ENCODE data around the gene SNAP47. TPM values are rescaled to one million over a fixed set of nuclear protein-coding genes. Genes with fewer than 3 reads are reported as not detected.

Gene SNAP47
- polyA plus RNA-seq, 1 of the 3 experiments (the other 2 are of a cell fraction) = 45.6 TPM

DNA sequence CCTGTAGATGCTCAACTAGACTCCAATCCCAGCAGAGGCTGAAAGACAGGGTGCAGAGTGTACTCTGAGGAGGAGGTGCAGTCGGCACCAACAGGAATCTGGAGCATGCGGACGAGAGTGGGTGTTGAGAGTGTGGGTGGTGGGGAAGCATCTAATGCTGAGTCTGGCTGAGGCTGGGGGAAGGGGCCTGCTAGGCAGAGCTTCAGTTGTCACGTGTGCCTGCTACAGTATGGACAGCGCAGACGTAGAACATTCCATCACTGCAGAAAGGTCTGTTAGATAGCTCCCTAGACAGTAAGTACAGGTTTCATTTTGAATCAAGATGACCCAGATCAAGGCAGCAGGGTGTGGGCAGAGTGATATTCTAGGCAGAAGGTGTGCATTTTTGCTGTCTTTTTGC is 23.1 kb downstream of the SNAP47 start:
- Histone ChIP-seq H3K4me1 (ENCODE audit: control insufficient read depth in 1 of 2, insufficient read depth in 2 of 2, low read depth in 1 of 2, low read length in 1 of 2) (peaks cover 15 to 19% of the 10 kb centered on the region in 2 experiments), H3F3A (replicated peaks; ENCODE audit: insufficient read depth) (peaks cover 10% of the 10 kb centered on the region), H3K9me3 (no peaks in the 10 kb centered on the region), H3K27me3 (ENCODE audit: insufficient read depth) (no peaks in the 10 kb centered on the region), H3K4me3 (ENCODE audit: low read depth in 2 of 2, low read length in 1 of 2) (no peak overlapping the region), H3K9me2 (no peaks in the 10 kb centered on the region), H4K20me1 (ENCODE audit: insufficient read depth) (peaks cover 35% of the 10 kb centered on the region), H3K27ac (ENCODE audit: low read depth in 2 of 2, low read length in 1 of 2) (no peak overlapping the region; a peak in 1 of 4 replicates), H3K36me3 (replicated peaks in 1 of 2; ENCODE audit: control insufficient read depth in 1 of 2, insufficient read depth in 2 of 2, low read length in 1 of 2) (peaks cover 21 to 49% of the 10 kb centered on the region in 2 experiments), H3K4me2 (no peak overlapping the region), H3K9ac (no peak overlapping the region), H2AFZ (ENCODE audit: low read depth) (no peak overlapping the region), H3K79me2 (ENCODE audit: insufficient read depth) (peaks cover 38% of the 10 kb centered on the region)
- POLR2A ChIA-PET = no interaction called here
- DNase-seq = no peak
- CTCF ChIA-PET = interaction anchor here (1.2 to 1.9 kb wide), 5 partner anchors 188 to 241 kb away, joined by 3 to 11 read pairs (median 4); partner anchors contain the start of gene WNT9A
- TF ChIP-seq TAF1 (IDR thresholded peaks at IDR 0.05; ENCODE audit: borderline replicate concordance, low read depth, low read length) (no peak), EP300 (IDR thresholded peaks at IDR 0.05; ENCODE audit: borderline replicate concordance in 1 of 2, low read depth in 1 of 2, low read length in 1 of 2) (no peak), EZH2phosphoT487 (IDR thresholded peaks at IDR 0.05; ENCODE audit: borderline replicate concordance, low read depth) (no peak), NFIC (IDR thresholded peaks at IDR 0.05; ENCODE audit: borderline replicate concordance) (no peak), NRF1 (IDR thresholded peaks at IDR 0.05; ENCODE audit: low read depth, low read length) (no peak), RFX5 (IDR thresholded peaks at IDR 0.05; ENCODE audit: low read length) (no peak), TCF12 (IDR thresholded peaks at IDR 0.05) (no peak), FOSL2 (IDR thresholded peaks at IDR 0.05; ENCODE audit: borderline replicate concordance, low read depth) (no peak), JUND (IDR thresholded peaks at IDR 0.05) (no peak), SIN3A (IDR thresholded peaks at IDR 0.05; ENCODE audit: borderline replicate concordance, low read depth, low read length) (no peak), MXI1 (IDR thresholded peaks at IDR 0.05; ENCODE audit: low read depth, low read length) (no peak), REST (IDR thresholded peaks at IDR 0.05; ENCODE audit: low read depth, low read length) (no peak)
- TF ChIP-seq, protein P1, sequence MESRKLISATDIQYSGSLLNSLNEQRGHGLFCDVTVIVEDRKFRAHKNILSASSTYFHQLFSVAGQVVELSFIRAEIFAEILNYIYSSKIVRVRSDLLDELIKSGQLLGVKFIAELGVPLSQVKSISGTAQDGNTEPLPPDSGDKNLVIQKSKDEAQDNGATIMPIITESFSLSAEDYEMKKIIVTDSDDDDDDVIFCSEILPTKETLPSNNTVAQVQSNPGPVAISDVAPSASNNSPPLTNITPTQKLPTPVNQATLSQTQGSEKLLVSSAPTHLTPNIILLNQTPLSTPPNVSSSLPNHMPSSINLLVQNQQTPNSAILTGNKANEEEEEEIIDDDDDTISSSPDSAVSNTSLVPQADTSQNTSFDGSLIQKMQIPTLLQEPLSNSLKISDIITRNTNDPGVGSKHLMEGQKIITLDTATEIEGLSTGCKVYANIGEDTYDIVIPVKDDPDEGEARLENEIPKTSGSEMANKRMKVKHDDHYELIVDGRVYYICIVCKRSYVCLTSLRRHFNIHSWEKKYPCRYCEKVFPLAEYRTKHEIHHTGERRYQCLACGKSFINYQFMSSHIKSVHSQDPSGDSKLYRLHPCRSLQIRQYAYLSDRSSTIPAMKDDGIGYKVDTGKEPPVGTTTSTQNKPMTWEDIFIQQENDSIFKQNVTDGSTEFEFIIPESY (IDR thresholded peaks at IDR 0.05; ENCODE audit: borderline replicate concordance, low read depth) = no peak
- TF ChIP-seq, protein P2, sequence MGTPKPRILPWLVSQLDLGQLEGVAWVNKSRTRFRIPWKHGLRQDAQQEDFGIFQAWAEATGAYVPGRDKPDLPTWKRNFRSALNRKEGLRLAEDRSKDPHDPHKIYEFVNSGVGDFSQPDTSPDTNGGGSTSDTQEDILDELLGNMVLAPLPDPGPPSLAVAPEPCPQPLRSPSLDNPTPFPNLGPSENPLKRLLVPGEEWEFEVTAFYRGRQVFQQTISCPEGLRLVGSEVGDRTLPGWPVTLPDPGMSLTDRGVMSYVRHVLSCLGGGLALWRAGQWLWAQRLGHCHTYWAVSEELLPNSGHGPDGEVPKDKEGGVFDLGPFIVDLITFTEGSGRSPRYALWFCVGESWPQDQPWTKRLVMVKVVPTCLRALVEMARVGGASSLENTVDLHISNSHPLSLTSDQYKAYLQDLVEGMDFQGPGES (IDR thresholded peaks at IDR 0.05; ENCODE audit: low read depth, low read length) = no peak
- TF ChIP-seq, protein P3, sequence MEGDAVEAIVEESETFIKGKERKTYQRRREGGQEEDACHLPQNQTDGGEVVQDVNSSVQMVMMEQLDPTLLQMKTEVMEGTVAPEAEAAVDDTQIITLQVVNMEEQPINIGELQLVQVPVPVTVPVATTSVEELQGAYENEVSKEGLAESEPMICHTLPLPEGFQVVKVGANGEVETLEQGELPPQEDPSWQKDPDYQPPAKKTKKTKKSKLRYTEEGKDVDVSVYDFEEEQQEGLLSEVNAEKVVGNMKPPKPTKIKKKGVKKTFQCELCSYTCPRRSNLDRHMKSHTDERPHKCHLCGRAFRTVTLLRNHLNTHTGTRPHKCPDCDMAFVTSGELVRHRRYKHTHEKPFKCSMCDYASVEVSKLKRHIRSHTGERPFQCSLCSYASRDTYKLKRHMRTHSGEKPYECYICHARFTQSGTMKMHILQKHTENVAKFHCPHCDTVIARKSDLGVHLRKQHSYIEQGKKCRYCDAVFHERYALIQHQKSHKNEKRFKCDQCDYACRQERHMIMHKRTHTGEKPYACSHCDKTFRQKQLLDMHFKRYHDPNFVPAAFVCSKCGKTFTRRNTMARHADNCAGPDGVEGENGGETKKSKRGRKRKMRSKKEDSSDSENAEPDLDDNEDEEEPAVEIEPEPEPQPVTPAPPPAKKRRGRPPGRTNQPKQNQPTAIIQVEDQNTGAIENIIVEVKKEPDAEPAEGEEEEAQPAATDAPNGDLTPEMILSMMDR (IDR thresholded peaks at IDR 0.05) = no peak
- TF ChIP-seq, protein P4, sequence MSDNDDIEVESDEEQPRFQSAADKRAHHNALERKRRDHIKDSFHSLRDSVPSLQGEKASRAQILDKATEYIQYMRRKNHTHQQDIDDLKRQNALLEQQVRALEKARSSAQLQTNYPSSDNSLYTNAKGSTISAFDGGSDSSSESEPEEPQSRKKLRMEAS (IDR thresholded peaks at IDR 0.05; ENCODE audit: low read depth) = no peak
- WGBS (ENCODE audit: low lambda C conversion rate) = 84% methylated on average over 6 of the region's 6 CpGs
